Omental fat pad (tissue), 4 donors: ENCODE data around the gene WFDC2. TPM values are rescaled to one million over a fixed set of nuclear protein-coding genes. Genes with fewer than 3 reads are reported as not detected.
A peak's percentile ranks its signal among the peaks of the same experiment; 100 is the strongest.

Experiments used
- ATAC-seq: fragments of 150-250 bp; one replicate; pipeline ENCODE4 v1.9.1; 2016; ENCODE audit warnings: mild to moderate bottlenecking, moderate library complexity; ENCODE audit not compliant: low FRiP score
- DNase-seq: peaks from one replicate; pipeline ENCODE4 v3.0.0-alpha.2; 2019; ENCODE audit warnings: low spot score
- small RNA-seq: library from RNA; depleted of rRNA; stranded (forward); fragments of <200 nt; gene quantifications from one replicate; pipeline ENCODE3, GENCODE V24; 2016
- total RNA-seq, 4 donors: library from RNA; depleted of rRNA; stranded (reverse); fragments of >200 nt; gene quantifications; one replicate each; pipeline ENCODE4 v1.1.0, GENCODE V29; 2016
- TF ChIP-seq, protein P1 (sequence below), 3 donors: fragments of 450-650 bp; IDR thresholded peaks; one replicate each; pipeline ENCODE4 v1.5.1; 2016 to 2017; ENCODE audit warnings: antibody characterized with exemption in 3 of 3, mild to moderate bottlenecking in 3 of 3, moderate library complexity in 2 of 3

The WFDC2 gene
- total RNA-seq, 4 donors from 2014 or later, result 3.0 to 8.4 (median 7.0) TPM

- ATAC-seq, result peak; percentile 92
- TF ChIP-seq, protein P1, sequence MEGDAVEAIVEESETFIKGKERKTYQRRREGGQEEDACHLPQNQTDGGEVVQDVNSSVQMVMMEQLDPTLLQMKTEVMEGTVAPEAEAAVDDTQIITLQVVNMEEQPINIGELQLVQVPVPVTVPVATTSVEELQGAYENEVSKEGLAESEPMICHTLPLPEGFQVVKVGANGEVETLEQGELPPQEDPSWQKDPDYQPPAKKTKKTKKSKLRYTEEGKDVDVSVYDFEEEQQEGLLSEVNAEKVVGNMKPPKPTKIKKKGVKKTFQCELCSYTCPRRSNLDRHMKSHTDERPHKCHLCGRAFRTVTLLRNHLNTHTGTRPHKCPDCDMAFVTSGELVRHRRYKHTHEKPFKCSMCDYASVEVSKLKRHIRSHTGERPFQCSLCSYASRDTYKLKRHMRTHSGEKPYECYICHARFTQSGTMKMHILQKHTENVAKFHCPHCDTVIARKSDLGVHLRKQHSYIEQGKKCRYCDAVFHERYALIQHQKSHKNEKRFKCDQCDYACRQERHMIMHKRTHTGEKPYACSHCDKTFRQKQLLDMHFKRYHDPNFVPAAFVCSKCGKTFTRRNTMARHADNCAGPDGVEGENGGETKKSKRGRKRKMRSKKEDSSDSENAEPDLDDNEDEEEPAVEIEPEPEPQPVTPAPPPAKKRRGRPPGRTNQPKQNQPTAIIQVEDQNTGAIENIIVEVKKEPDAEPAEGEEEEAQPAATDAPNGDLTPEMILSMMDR (IDR thresholded peaks at IDR 0.05), result no peak
Measured at GRCh38 chr20:45518282-45518681, 48.7 kb downstream of the WFDC2 start.

GRCh38 chr20:45523821-45524220 lies 54.3 kb downstream of the WFDC2 start:
- TF ChIP-seq, protein P1 (IDR thresholded peaks at IDR 0.05), result no peak
- DNase-seq, result no peak
- ATAC-seq, result no peak

More at GRCh38 chr20:45518282-45518681, 48.7 kb downstream of the WFDC2 start:
- DNase-seq, result no peak

GRCh38 chr20:45527294-45527693 lies 57.7 kb downstream of the WFDC2 start:
- TF ChIP-seq, protein P1 (IDR thresholded peaks at IDR 0.05), result no peak
- ATAC-seq (no peak), DNase-seq (no peak)

Small RNAs within 50 kb of the gene (small RNA-seq; reads per million reads assigned to genes)
- not detected for gene MIR6812

Other genes starting within 250 kb of the WFDC2 start
- not detected for gene SEMG2, start 248.4 kb upstream of the WFDC2 start, total RNA-seq
- 100 to 1,000 TPM; 114 to 505 (median 171) TPM for gene SLPI, start 215.2 kb upstream of the WFDC2 start, total RNA-seq
- gene RBPJL, start 162.9 kb upstream of the WFDC2 start, total RNA-seq, result not detected
- under 1 TPM in 2 of 4 donors, not detected in 2; 0.19 to 0.24 TPM for gene MATN4, start 161.5 kb upstream of the WFDC2 start, total RNA-seq
- 100 to 1,000 TPM in 2 of 4 donors, 10 to 100 TPM in 2; 31.4 to 279 (median 103) TPM for gene SDC4, start 121.3 kb upstream of the WFDC2 start, total RNA-seq
- gene SYS1, start 106.6 kb upstream of the WFDC2 start, total RNA-seq, result 10 to 100 TPM; 26.6 to 55.0 (median 51.3) TPM
- under 1 TPM in 1 of 4 donors, not detected in 3; 0.47 TPM for gene TP53TG5, start 91.4 kb upstream of the WFDC2 start, total RNA-seq
- 10 to 100 TPM; 20.7 to 45.7 (median 27.9) TPM for gene DBNDD2, start 61.5 kb upstream of the WFDC2 start, total RNA-seq
- gene PIGT, start 53.6 kb upstream of the WFDC2 start, total RNA-seq, result 10 to 100 TPM; 76.4 to 87.3 (median 83.5) TPM
- not detected for gene SPINT3, start 45.9 kb downstream of the WFDC2 start, total RNA-seq
- gene WFDC6, start 69.7 kb downstream of the WFDC2 start, total RNA-seq, result not detected
- gene EPPIN, start 77.6 kb downstream of the WFDC2 start, total RNA-seq, result not detected
- not detected for gene WFDC8, start 109.5 kb downstream of the WFDC2 start, total RNA-seq
- gene WFDC10A, start 160.0 kb downstream of the WFDC2 start, total RNA-seq, result not detected
- gene WFDC9, start 161.5 kb downstream of the WFDC2 start, total RNA-seq, result not detected
- not detected for gene WFDC11, start 200.5 kb downstream of the WFDC2 start, total RNA-seq
- not detected for gene WFDC13, start 232.3 kb downstream of the WFDC2 start, total RNA-seq
- gene WFDC10B, start 235.3 kb downstream of the WFDC2 start, total RNA-seq, result under 1 TPM in 1 of 4 donors, not detected in 3; 0.93 TPM